Hematopoietic multipotent progenitor cell (in vitro differentiated cells): ENCODE results near the gene PFKL. TPM values are rescaled to one million over a fixed set of nuclear protein-coding genes. Genes with fewer than 3 reads are reported as not detected.

ENCODE experiments used
- DNase-seq, 3 donors: peaks; one replicate each; pipeline ENCODE4 v3.0.0-alpha.2; 2011 to 2015; ENCODE audit warnings: low read depth in 2 of 3, low spot score in 2 of 3
- total RNA-seq: library from RNA; depleted of rRNA; stranded (reverse); fragments of >200 nt; gene quantifications from one replicate; pipeline ENCODE4 v1.2.3, GENCODE V29; 2012

PFKL gene
- total RNA-seq, 1 donor, result 278 TPM

- DNase-seq, result no peak
These were observed 25.8 kb downstream of the PFKL start for GRCh38 chr21:44325386-44326271.

GRCh38 chr21:44326272-44326647 is 26.4 kb downstream of the PFKL start:
- no peak for DNase-seq

DNA sequence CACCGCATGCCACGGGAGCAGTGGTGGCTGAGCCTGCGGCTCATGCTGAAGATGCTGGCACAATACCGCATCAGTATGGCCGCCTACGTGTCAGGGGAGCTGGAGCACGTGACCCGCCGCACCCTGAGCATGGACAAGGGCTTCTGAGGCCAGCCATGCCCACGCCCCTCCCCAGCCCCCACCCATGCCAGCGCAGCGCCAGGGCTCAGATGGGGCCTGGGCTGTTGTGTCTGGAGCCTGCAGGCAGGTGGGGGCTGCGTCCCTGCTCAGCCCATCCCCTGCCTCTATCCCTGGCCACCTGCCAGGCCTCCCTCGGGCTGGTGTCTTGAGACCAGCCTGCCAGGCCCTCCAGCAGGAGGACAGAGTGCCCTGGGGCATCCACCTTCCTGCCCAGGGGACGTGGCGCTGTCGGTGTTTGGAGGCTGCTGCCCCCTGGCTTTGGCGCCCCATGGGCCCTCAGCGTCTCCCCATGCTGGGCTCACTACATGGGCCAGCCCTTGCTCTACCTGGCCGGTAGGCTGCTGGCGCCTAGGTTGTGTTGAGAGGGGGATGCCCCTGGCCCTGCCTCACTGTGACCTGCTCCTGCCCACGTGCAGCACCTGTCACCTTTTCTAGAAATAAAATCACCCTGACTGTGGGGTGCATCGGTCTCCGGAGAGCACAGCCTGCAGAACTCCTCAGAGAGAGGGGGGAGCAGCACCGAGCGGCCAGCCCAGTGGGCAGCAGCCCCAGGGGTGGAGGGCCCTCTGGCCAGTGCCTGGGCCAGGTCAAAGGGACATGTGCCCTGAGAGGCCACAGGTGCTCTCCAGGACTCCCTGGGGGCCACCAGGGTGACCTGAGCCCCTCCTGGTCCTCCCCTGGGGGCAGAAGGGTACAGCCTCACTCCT is 27.1 kb downstream of the PFKL start:
- DNase-seq, result no peak

- no peak for DNase-seq
These were observed 27.7 kb downstream of the PFKL start for GRCh38 chr21:44327603-44327974.

GRCh38 chr21:44328242-44328895 is 28.5 kb downstream of the PFKL start:
- DNase-seq, result no peak

DNA sequence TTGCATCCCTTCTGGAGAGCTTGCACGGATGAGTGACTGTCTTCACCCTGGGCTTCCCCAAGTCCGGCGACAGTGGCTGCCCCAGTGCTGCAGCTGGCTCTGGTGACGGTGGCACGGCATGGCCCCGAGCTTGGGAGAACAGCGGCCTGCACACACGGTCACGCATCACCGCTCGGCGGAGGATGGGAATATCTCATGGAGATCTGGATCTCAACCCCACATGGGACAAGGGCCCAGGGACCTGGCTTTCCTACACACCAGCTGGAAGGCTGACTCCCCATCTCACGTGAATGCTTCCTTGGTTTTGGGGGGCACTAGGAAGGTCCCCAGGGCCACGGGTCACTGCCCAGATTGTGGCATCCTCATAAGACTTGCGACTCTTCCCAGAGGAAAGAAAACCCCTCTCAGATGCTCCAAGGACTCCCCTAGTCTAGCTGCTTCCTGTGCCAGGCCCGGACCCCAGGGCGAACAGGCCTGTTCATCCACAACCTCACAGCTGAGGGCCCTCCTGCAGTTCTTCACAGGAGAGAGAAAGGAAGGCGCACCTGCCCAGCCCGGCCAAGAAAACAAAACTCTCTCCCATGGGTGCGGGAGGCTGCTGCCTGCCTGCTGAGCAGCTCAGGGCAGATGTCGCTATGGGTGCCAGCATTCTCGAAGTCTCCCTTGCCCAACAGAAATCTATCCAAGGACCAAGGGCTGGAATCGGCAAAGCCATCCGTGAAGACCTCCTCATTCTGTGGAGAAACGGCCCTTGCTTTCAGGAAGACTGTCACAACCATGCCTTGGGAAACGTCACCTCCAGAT is 29.4 kb downstream of the PFKL start:
- no peak for DNase-seq

GRCh38 chr21:44329971-44330681 is 30.3 kb downstream of the PFKL start:
- DNase-seq, result no peak

DNA sequence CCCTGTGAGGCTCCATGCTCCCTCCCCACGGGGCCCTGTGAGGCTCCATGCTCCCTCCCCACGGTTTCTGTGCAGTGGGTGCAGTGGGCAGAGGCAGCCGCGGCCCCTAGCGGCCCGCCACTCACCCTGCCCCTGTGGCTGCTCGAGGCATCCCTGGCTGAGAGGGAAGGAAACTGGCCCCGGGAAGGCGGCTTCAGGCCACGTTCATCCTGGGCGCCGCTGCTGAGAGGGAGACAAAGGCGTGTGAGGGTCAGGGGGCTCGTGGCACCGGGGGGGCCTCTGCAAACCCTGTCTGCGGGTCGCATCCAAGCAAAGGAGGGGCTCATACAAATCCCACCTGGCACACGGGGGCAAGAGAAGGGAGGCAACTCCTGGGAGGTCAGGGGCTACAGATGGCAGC is 30.8 kb downstream of the PFKL start:
- no peak for DNase-seq

- no peak for DNase-seq
These were observed 31.4 kb downstream of the PFKL start for GRCh38 chr21:44331209-44331608.

- no peak for DNase-seq
These were observed 31.9 kb downstream of the PFKL start for GRCh38 chr21:44331650-44332307.

DNA sequence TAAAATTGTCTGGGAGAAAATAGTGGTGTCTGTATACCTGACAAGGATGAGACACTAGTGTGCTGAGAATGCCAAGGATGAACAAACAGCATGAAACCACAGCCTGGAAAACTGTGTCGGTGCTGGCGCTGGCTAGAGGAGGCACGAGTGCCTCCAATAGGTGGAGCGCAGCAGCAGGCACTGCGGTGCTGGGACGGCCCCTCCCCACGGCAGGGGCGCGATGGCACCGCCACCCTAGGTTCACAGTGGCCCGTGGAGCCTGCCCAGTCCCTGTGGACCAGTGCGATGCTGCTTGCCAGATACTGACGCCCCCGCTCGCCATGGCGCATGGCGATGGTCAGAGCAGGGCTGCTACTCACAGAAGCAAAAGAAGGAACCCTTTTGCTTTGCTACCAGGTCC is 32.5 kb downstream of the PFKL start:
- no peak for DNase-seq

DNA sequence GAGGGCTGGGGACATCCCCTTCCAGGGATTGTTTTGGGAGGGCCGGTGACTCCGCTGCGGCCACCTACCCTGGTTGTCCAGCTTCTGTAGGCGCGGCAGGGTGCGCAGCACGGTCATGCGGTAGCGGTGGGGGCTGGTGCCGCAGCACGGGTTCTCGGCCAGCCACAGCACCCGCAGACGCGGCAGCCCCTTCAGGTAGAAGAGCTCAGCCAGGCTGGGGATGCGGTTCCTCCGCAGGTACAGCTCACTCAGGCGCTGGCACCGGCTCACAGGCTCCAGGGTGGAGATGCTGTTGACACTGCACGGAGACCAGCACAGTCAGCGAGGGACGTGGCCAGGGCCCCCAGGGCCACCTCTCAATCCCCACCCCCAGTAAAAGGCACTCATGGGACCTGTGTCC is 33.1 kb downstream of the PFKL start:
- DNase-seq, result no peak

DNA sequence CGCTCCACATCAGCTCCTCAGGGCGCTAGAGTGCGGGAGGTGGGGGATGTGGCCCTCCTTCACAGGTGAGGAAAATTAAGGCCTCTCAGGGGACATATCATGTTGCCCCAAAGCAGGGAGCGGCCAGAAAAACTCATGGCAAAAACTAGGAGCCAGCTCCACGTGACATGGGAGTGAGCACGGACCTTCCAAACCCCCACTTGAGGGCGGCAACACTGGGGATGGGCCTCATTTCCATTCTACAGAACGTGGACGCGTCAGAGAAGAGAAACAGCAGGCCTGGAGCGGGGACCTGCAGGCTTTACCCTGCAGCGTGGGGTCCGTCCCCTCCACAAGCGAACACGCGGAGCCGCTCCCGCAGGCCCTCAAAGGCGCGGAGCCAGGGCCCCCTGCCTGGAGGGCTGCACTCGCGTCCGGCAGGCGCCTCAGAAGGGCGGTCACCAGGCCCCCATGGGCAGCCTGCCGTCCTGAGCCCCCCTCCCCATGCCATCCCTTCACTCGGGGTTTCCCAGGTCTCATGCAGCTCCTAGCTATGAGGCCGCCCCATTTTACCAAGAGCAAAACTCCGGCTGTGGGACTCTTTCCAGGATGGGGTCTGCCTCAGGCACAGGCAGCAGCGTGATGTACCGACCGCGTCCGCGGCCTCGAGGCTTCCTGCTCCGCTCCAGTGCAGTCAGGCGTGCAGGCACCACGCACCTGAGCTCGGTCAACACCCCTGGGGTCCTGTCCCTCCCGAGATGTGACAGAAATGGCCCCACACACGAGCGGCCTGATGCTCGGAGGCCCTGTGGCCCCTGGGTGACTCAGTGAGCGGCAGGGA is 33.9 kb downstream of the PFKL start:
- DNase-seq, result no peak

- no peak for DNase-seq
These were observed 34.6 kb downstream of the PFKL start for GRCh38 chr21:44334329-44335030.

GRCh38 chr21:44335266-44336059 is 35.6 kb downstream of the PFKL start:
- DNase-seq, result no peak

- DNase-seq, result no peak
These were observed 37.6 kb downstream of the PFKL start for GRCh38 chr21:44337449-44337848.
